Measurements from ENCODE around the gene OTUD4.
A peak's percentile ranks its signal among the peaks of the same experiment; 100 is the strongest.

The OTUD4 gene

GRCh38 chr4:145108128-145108527, 72.3 kb downstream of the OTUD4 start:
- no peak for DNase-seq

GRCh38 chr4:145107126-145107525, 73.3 kb downstream of the OTUD4 start:
- DNase-seq: no peak

- no peak for DNase-seq
Observed at GRCh38 chr4:145103496-145103895, 76.9 kb downstream of the OTUD4 start.

GRCh38 chr4:145102619-145103018, 77.8 kb downstream of the OTUD4 start:
- DNase-seq: no peak

- DNase-seq: no peak
Observed at GRCh38 chr4:145101091-145101490, 79.3 kb downstream of the OTUD4 start.

GRCh38 chr4:145099653-145100052, 80.7 kb downstream of the OTUD4 start:
- DNase-seq: no peak

- DNase-seq: peak; percentile 36
Observed at GRCh38 chr4:145098675-145099037, 81.7 kb downstream of the OTUD4 start.

GRCh38 chr4:145097821-145098674, 82.3 kb downstream of the OTUD4 start, which contains the start of the genes ABCE1 and ANAPC10:
TSS of gene ABCE1 (plus strand) at chr4:145098311. CDS start at chr4:145104413, 6,102 bp downstream.
TSS of gene ANAPC10 (minus strand) at chr4:145098196. CDS start at chr4:145096099, 2,097 bp downstream.
- peak; percentile 94 for DNase-seq

GRCh38 chr4:145097331-145097820, 83.0 kb downstream of the OTUD4 start:
- no peak for DNase-seq

GRCh38 chr4:145093638-145094037, 86.8 kb downstream of the OTUD4 start:
- DNase-seq: no peak

GRCh38 chr4:145090380-145090779, 90.0 kb downstream of the OTUD4 start:
- DNase-seq: no peak

- no peak for DNase-seq
Observed at GRCh38 chr4:145083891-145084605, 96.3 kb downstream of the OTUD4 start.
